H1 (cell line): ENCODE measurements around the gene ANKRD7. TPM values are rescaled to one million over a fixed set of nuclear protein-coding genes. Genes with fewer than 3 reads are reported as not detected.
A peak's percentile ranks its signal among the peaks of the same experiment; 100 is the strongest.

Experiments
- CTCF ChIA-PET: fragments of 300-600 bp; sonication (Branson Sonifier 250); formaldehyde crosslinking; loops from one replicate; lab custom pipeline; 2021; ENCODE audit not compliant: partially characterized antibody; lab: Charles Lee
- POLR2A ChIA-PET: fragments of 300-600 bp; sonication (Branson Sonifier 250); formaldehyde crosslinking; loops from one replicate; lab custom pipeline; 2021; ENCODE audit warnings: inconsistent platforms; ENCODE audit not compliant: partially characterized antibody; lab: Charles Lee
- DNase-seq, 2 experiments: peaks; one replicate each; pipeline versions ENCODE4 v3.0.0 to v3.0.0-alpha.2; 2010 to 2022; ENCODE audit warnings: low spot score in 2 of 2, low read depth in 1 of 2, mixed read lengths in 1 of 2
- FAIRE-seq: peaks from 2 replicates; lab custom pipeline; 2011; peaks lifted over from hg19 to GRCh38; lab: Jason Lieb, UNC
- H2AFZ ChIP-seq: 2 replicates; pipeline ENCODE4 v1.8.1; 2012; ENCODE audit warnings: low read length, inconsistent platforms
- H2AK5ac ChIP-seq: 2 replicates; pipeline ENCODE4 v1.6.1; 2013; ENCODE audit warnings: low read depth, low read length
- H2BK120ac ChIP-seq: replicated peaks from 2 replicates; pipeline ENCODE3; 2013; ENCODE audit warnings: low read depth, low read length, inconsistent platforms
- H2BK12ac ChIP-seq: 2 replicates; pipeline ENCODE4 v1.6.1; 2013; ENCODE audit warnings: low read depth, low read length
- H2BK15ac ChIP-seq: 2 replicates; pipeline ENCODE4 v1.6.1; 2013; ENCODE audit warnings: low read length
- H2BK20ac ChIP-seq: 2 replicates; pipeline ENCODE4 v1.6.1; 2013; ENCODE audit warnings: low read length
- H2BK5ac ChIP-seq: 2 replicates; pipeline ENCODE4 v1.6.1; 2013; ENCODE audit warnings: low read depth, low read length
- H3K14ac ChIP-seq: 2 replicates; pipeline ENCODE4 v1.6.1; 2013; ENCODE audit warnings: inconsistent platforms; ENCODE audit not compliant: insufficient read length
- H3K18ac ChIP-seq: 2 replicates; pipeline ENCODE4 v1.6.1; 2013; ENCODE audit warnings: low read length; ENCODE audit errors: extremely low read depth
- H3K23ac ChIP-seq: 2 replicates; pipeline ENCODE4 v1.6.1; 2013; ENCODE audit warnings: inconsistent platforms; ENCODE audit not compliant: insufficient read length
- H3K23me2 ChIP-seq: 2 replicates; pipeline ENCODE4 v1.6.1; 2013; ENCODE audit warnings: low read depth, low read length
- H3K27ac ChIP-seq: 2 replicates; pipeline ENCODE4 v1.6.1; 2011; ENCODE audit warnings: low read depth, low read length, inconsistent platforms
- H3K27me3 ChIP-seq, 4 experiments: replicated peaks in 1 of 4; 1 replicate in 1 of 4; 2 replicates in 3 of 4; pipeline versions ENCODE4 v1.6.1 to v1.8.1; 2011 to 2013; ENCODE audit warnings: low read length in 3 of 4, mild to moderate bottlenecking in 3 of 4, inconsistent platforms in 2 of 4, mixed read lengths in 2 of 4, moderate library complexity in 1 of 4; ENCODE audit not compliant: control insufficient read depth in 3 of 4, insufficient read depth in 3 of 4; ENCODE audit errors: extremely low read depth in 1 of 4
- H3K36me3 ChIP-seq, 4 experiments: 2 replicates each; pipeline versions ENCODE4 v1.6.1 to v1.8.1; 2011 to 2013; ENCODE audit warnings: mild to moderate bottlenecking in 4 of 4, low read length in 3 of 4, moderate library complexity in 2 of 4, control low read depth in 1 of 4, inconsistent platforms in 1 of 4; ENCODE audit not compliant: insufficient read depth in 4 of 4, control insufficient read depth in 2 of 4
- H3K4ac ChIP-seq: replicated peaks from 2 replicates; pipeline ENCODE3; 2013; ENCODE audit warnings: low read length, low read depth, mixed read lengths, inconsistent platforms; ENCODE audit not compliant: insufficient read length
- H3K4me1 ChIP-seq, 4 experiments: replicated peaks in 1 of 4; 1 replicate in 1 of 4; 2 replicates in 3 of 4; pipeline versions ENCODE4 v1.6.1 to v1.8.1; 2011 to 2013; ENCODE audit warnings: low read length in 3 of 4, inconsistent platforms in 2 of 4, mixed read lengths in 1 of 4; ENCODE audit not compliant: insufficient read depth in 4 of 4, control insufficient read depth in 3 of 4
- H3K4me2 ChIP-seq, 2 experiments: 2 replicates each; pipeline versions ENCODE4 v1.6.1 to v1.8.1; 2011 to 2013; ENCODE audit warnings: low read depth in 2 of 2, low read length in 2 of 2, control low read depth in 1 of 2, inconsistent platforms in 1 of 2, mild to moderate bottlenecking in 1 of 2; ENCODE audit not compliant: insufficient read depth in 1 of 2
- H3K4me3 ChIP-seq, 4 experiments: fragments of 200-600, 300-600 bp in 1 of 4; sonication (generic), shearing (Covaris generic), sonication (Bioruptor Twin) in 1 of 4; 2 replicates each; pipeline versions ENCODE4 v1.5.1 to v1.8.1; 2011 to 2016; ENCODE audit warnings: low read length in 4 of 4, low read depth in 3 of 4, control low read depth in 2 of 4, inconsistent platforms in 2 of 4, mild to moderate bottlenecking in 2 of 4, mixed read lengths in 1 of 4, moderate library complexity in 1 of 4; ENCODE audit not compliant: insufficient read depth in 2 of 4; ENCODE audit errors: extremely low read depth in 1 of 4
- H3K56ac ChIP-seq: replicated peaks from 2 replicates; pipeline ENCODE3; 2013; ENCODE audit warnings: low read depth, mild to moderate bottlenecking, mixed read lengths, low read length, inconsistent platforms; ENCODE audit not compliant: insufficient read length
- H3K79me1 ChIP-seq: 2 replicates; pipeline ENCODE4 v1.6.1; 2013; ENCODE audit warnings: low read depth, low read length, control low read depth
- H3K79me2 ChIP-seq, 2 experiments: 2 replicates each; pipeline versions ENCODE4 v1.6.1 to v1.8.1; 2012 to 2013; ENCODE audit warnings: low read length in 2 of 2, mild to moderate bottlenecking in 2 of 2, inconsistent platforms in 1 of 2; ENCODE audit not compliant: insufficient read depth in 2 of 2, control insufficient read depth in 1 of 2
- H3K9ac ChIP-seq, 4 experiments: replicated peaks in 1 of 4; 1 replicate in 1 of 4; 2 replicates in 3 of 4; pipeline versions ENCODE4 v1.6.1 to v1.8.1; 2011 to 2013; ENCODE audit warnings: low read depth in 3 of 4, low read length in 3 of 4, control low read depth in 2 of 4, mild to moderate bottlenecking in 2 of 4, moderate library complexity in 2 of 4, inconsistent platforms in 1 of 4; ENCODE audit errors: extremely low read depth in 1 of 4
- H3K9me3 ChIP-seq, 2 experiments: 2 replicates each; pipeline versions ENCODE4 v1.6.1 to v1.8.1; 2012 to 2013; ENCODE audit warnings: mild to moderate bottlenecking in 2 of 2, moderate library complexity in 2 of 2, control low read depth in 1 of 2, inconsistent platforms in 1 of 2, low read depth in 1 of 2, low read length in 1 of 2, mixed read lengths in 1 of 2; ENCODE audit not compliant: insufficient read depth in 2 of 2
- H4K20me1 ChIP-seq, 2 experiments: replicated peaks in 1 of 2; 2 replicates each; pipeline versions ENCODE3 to v1.8.1; 2011 to 2013; ENCODE audit warnings: inconsistent platforms in 2 of 2, low read length in 2 of 2, mild to moderate bottlenecking in 1 of 2; ENCODE audit not compliant: insufficient read depth in 2 of 2, control insufficient read depth in 1 of 2
- H4K5ac ChIP-seq: 2 replicates; pipeline ENCODE4 v1.6.1; 2013; ENCODE audit warnings: low read length, low read depth, mixed read lengths, inconsistent platforms; ENCODE audit not compliant: insufficient read length
- H4K8ac ChIP-seq: 2 replicates; pipeline ENCODE4 v1.8.0; 2013; ENCODE audit warnings: mild to moderate bottlenecking, moderate library complexity, low read length, inconsistent platforms; ENCODE audit not compliant: insufficient read depth; ENCODE audit errors: extremely low read depth
- H4K91ac ChIP-seq: replicated peaks from 2 replicates; pipeline ENCODE3; 2013; ENCODE audit warnings: low read length, mixed read lengths, inconsistent platforms; ENCODE audit not compliant: insufficient read length
- BCL11A ChIP-seq, 2 experiments: IDR thresholded peaks; one replicate each; pipeline ENCODE4 v1.6.1; 2011; ENCODE audit warnings: low read depth in 2 of 2, low read length in 2 of 2, mild to moderate bottlenecking in 2 of 2
- CBX8 ChIP-seq: fragments of 300-800, 300-1000 bp; sonication (generic); IDR thresholded peaks from 2 replicates; pipeline ENCODE4 v1.7.1; 2016; ENCODE audit warnings: low read depth, low read length, borderline replicate concordance
- CHD2 ChIP-seq: IDR thresholded peaks from 2 replicates; pipeline ENCODE4 v1.6.1; 2012; ENCODE audit warnings: low read length, improper control_type of control experiment
- GABPA ChIP-seq: IDR thresholded peaks from 2 replicates; pipeline ENCODE4 v1.6.1; 2011; ENCODE audit warnings: mild to moderate bottlenecking, low read length, moderate library complexity, borderline replicate concordance; ENCODE audit not compliant: insufficient read depth
- KDM4A ChIP-seq: IDR thresholded peaks from one replicate; pipeline ENCODE4 v1.7.1; 2012; ENCODE audit warnings: low read depth, mild to moderate bottlenecking, moderate library complexity, low read length, inconsistent platforms; ENCODE audit not compliant: severe bottlenecking
- MAFK ChIP-seq: IDR thresholded peaks from 2 replicates; pipeline ENCODE4 v1.6.1; 2012; ENCODE audit warnings: low read depth, mild to moderate bottlenecking, improper control_type of control experiment, low read length
- RAD21 ChIP-seq, 2 experiments: IDR thresholded peaks in 1 of 2; conservative IDR thresholded peaks in 1 of 2; 2 replicates each; pipeline ENCODE4 v1.6.1; 2011; ENCODE audit warnings: low read depth in 2 of 2, low read length in 2 of 2, improper control_type of control experiment in 1 of 2, inconsistent platforms in 1 of 2, mild to moderate bottlenecking in 1 of 2, moderate library complexity in 1 of 2
- TAF1 ChIP-seq: IDR thresholded peaks from 2 replicates; pipeline ENCODE4 v1.6.1; 2011; ENCODE audit warnings: mild to moderate bottlenecking, low read depth, low read length
- TBP ChIP-seq: IDR thresholded peaks from 2 replicates; pipeline ENCODE4 v1.6.1; 2011; ENCODE audit warnings: low read depth, low read length, improper control_type of control experiment
- USF2 ChIP-seq: IDR thresholded peaks from 2 replicates; pipeline ENCODE4 v1.6.1; 2011; ENCODE audit warnings: low read length, improper control_type of control experiment
- WGBS, 2 experiments: shearing (Covaris generic) in 1 of 2; methylation state at CpG; one replicate each; pipeline versions ENCODE4 v1.1.6 to v1.1.7; 2013 to 2015; ENCODE audit warnings: low lambda C conversion rate in 2 of 2, mixed read lengths in 2 of 2, inconsistent platforms in 1 of 2, low coverage in 1 of 2, missing lambda C conversion rate in 1 of 2; ENCODE audit not compliant: insufficient replicate concordance in 2 of 2, insufficient coverage in 1 of 2, insufficient read length in 1 of 2; ENCODE audit errors: extremely low coverage in 1 of 2, missing lambda C conversion rate in 1 of 2; 5-methylcytosine and 5-hydroxymethylcytosine counted together
- polyA plus RNA-seq, 7 experiments: library from polyadenylated mRNA; depleted of rRNA in 3 of 7; stranded (reverse) in 5 of 7; unstranded in 2 of 7; fragments of >200 nt in 5 of 7; fragments of 200-250 nt in 2 of 7; gene quantifications; 1 replicate in 5 of 7; 2 replicates in 1 of 7; 4 replicates in 1 of 7; pipeline versions ENCODE4 v1.2.1 to v1.2.3, GENCODE V29; 2011 to 2013; ENCODE audit warnings: missing spikeins in 2 of 7, mixed read lengths in 2 of 7
- total RNA-seq: library from RNA; stranded (reverse); fragmentation: NEBNext Ultra II Directional; extraction: Animal tissue kit (Norgen Biotek cat#: 25700); gene quantifications from 2 replicates; pipeline ENCODE4 v1.2.1, GENCODE V29; 2021

Gene ANKRD7
- total and polyA plus RNA-seq, 2 of the 8 experiments (the other 6 are each of a cell fraction or from before 2014, with no cell fraction given): not detected

- no peak overlapping the region for H4K5ac ChIP-seq
- H2BK15ac ChIP-seq: no peak overlapping the region
- no peak overlapping the region for H3K4me2 ChIP-seq
- H3K27ac ChIP-seq: no peak overlapping the region; the same call in 1 of the 2 replicates
- CTCF ChIA-PET: interaction anchor here (0.6 to 1.0 kb wide), 2 partner anchors 16 to 20 kb away, joined by 6 to 7 read pairs; no protein-coding TSS in a partner anchor
- no peaks in the 10 kb centered on the region for H3K36me3 ChIP-seq
- TF ChIP-seq KDM4A (no peak), TBP (no peak), CBX8 (no peak), MAFK (no peak), BCL11A (IDR thresholded peaks at IDR 0.05; ENCODE audit: low read depth in 2 of 2, low read length in 2 of 2) (no peak), CHD2 (no peak), USF2 (no peak), GABPA (no peak), RAD21 (IDR thresholded peaks at IDR 0.05 in 1 of 2, conservative IDR thresholded peaks at IDR 0.05 in 1 of 2; ENCODE audit: low read depth in 2 of 2, low read length in 2 of 2) (no peak), TAF1 (no peak)
- TF ChIP-seq, all 59 proteins: peak for 0
- WGBS, 2 experiments: 94% methylated on average over 49 of the region's 49 CpGs; no CpG with 5 or more reads in 1 of the 2 experiments
- no peak overlapping the region for H4K8ac ChIP-seq
- no peak overlapping the region for H3K23ac ChIP-seq
- H2AFZ ChIP-seq: peak overlapping the region; percentile 62; the same call in 1 of the 2 replicates
- no peak overlapping the region for H3K4ac ChIP-seq
- no peak overlapping the region for H3K56ac ChIP-seq
- no peaks in the 10 kb centered on the region for H3K27me3 ChIP-seq
- no peak overlapping the region for H4K91ac ChIP-seq
- no peak overlapping the region for H3K4me3 ChIP-seq
- DNase-seq (no peak), FAIRE-seq (no peak)
- H2BK5ac ChIP-seq: no peak overlapping the region
- no peak overlapping the region for H3K18ac ChIP-seq
- H2AK5ac ChIP-seq: no peak overlapping the region
- no peaks in the 10 kb centered on the region for H3K79me1 ChIP-seq
- no peaks in the 10 kb centered on the region for H3K4me1 ChIP-seq
- no peaks in the 10 kb centered on the region for H4K20me1 ChIP-seq
- POLR2A ChIA-PET: no interaction called here
- no peak overlapping the region for H2BK12ac ChIP-seq
- H3K23me2 ChIP-seq: no peaks in the 10 kb centered on the region
- no peaks in the 10 kb centered on the region for H3K79me2 ChIP-seq
- no peak overlapping the region for H2BK20ac ChIP-seq
- H2BK120ac ChIP-seq: no peak overlapping the region
- H3K14ac ChIP-seq: no peak overlapping the region
- no peak overlapping the region for H3K9ac ChIP-seq
- H3K9me3 ChIP-seq: no peaks in the 10 kb centered on the region
These were observed 10.3 kb upstream of the ANKRD7 start for GRCh38 chr7:118214051-118214832.
